ENCODE measurements around the gene BEGAIN.

The BEGAIN gene

GRCh38 chr14:100608586-100609330 is 21.5 kb upstream of the BEGAIN start:
- Mint-ChIP-seq H3K4me3 (no peak overlapping the region), H3K4me1 (no peaks in the 10 kb centered on the region), H3K9me3 (no peaks in the 10 kb centered on the region), H3K27me3 (peaks cover 35% of the 10 kb centered on the region), H3K27ac (no peak overlapping the region), H3K36me3 (no peaks in the 10 kb centered on the region)
- no peak for ATAC-seq

DNA sequence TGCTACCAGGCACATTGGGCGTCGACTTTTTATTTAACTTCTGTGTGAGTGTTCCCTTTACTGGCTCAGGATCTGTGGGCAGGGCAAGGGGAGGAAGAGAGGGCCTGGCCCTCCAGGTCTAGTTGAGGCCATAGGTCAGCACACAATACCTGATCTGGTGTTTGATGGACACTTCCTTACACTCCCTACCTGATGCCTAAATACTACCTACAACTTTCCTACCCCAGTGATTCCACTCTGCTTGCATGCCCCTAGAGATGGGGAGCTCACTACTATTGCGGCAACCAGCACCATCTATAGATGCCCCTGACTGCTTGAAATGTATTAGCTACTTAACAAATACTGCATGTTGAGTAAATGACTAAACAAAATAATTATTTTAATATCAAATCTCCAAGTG is 20.8 kb upstream of the BEGAIN start:
- Mint-ChIP-seq H3K27me3 (peaks cover 35% of the 10 kb centered on the region), H3K4me3 (no peak overlapping the region), H3K4me1 (no peaks in the 10 kb centered on the region), H3K27ac (no peak overlapping the region), H3K36me3 (no peaks in the 10 kb centered on the region), H3K9me3 (peaks cover 4% of the 10 kb centered on the region)
- ATAC-seq: no peak

- Mint-ChIP-seq H3K4me3 (no peak overlapping the region), H3K27me3 (peaks cover 35% of the 10 kb centered on the region), H3K9me3 (peaks cover 6% of the 10 kb centered on the region), H3K27ac (no peak overlapping the region), H3K4me1 (no peaks in the 10 kb centered on the region), H3K36me3 (no peaks in the 10 kb centered on the region)
- ATAC-seq: no peak
These were observed 20.4 kb upstream of the BEGAIN start for GRCh38 chr14:100607611-100607956.

DNA sequence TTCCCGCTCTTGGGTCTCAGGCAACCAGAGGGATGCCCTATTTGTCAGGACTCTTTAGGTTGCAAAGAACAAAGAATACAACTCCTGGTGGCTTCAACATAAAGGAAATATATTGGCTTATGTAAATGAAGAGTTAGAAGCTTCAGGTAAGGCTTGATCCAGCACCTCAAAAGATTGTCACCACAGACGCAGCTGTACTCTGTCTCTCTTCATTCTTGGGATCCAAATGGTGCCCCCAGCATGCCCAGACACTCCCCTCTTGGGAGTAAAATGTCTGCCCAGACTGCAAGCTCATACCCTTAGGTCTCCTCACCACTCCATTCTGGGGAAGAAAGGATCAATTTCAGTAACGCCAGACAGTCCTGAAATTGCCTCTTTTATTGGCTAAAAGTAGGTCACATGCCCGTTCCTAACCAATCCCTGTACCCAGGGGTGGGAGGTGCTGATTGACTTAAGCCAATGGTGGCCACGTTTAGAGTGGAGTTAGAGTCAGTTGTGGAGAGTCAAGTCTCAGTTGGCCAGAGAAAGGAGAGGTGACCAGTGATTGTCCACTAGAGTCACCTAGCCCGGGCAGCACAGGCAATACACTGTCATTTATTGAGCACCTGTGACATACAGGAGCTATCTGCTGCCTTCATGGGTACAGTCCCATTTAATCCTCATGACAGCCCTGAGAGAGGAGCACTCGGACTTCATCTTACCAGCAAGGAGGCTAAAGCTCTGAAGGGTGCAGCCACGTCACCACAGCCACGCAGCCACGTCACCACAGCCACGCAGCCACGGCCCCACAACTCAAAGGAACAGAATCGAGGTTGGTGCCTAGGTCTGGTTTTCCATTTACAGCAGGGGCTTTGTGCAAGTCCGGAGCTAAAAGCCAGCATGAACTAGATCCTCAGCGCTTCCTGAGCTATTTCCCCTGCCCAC is 19.7 kb upstream of the BEGAIN start:
- H3K36me3 Mint-ChIP-seq: peaks cover 2% of the 10 kb centered on the region
- H3K4me3 Mint-ChIP-seq: no peak overlapping the region
- H3K27me3 Mint-ChIP-seq: peaks cover 35% of the 10 kb centered on the region
- peaks cover 12% of the 10 kb centered on the region for H3K9me3 Mint-ChIP-seq
- no peaks in the 10 kb centered on the region for H3K4me1 Mint-ChIP-seq
- no peak overlapping the region for H3K27ac Mint-ChIP-seq
- no peak for ATAC-seq

DNA sequence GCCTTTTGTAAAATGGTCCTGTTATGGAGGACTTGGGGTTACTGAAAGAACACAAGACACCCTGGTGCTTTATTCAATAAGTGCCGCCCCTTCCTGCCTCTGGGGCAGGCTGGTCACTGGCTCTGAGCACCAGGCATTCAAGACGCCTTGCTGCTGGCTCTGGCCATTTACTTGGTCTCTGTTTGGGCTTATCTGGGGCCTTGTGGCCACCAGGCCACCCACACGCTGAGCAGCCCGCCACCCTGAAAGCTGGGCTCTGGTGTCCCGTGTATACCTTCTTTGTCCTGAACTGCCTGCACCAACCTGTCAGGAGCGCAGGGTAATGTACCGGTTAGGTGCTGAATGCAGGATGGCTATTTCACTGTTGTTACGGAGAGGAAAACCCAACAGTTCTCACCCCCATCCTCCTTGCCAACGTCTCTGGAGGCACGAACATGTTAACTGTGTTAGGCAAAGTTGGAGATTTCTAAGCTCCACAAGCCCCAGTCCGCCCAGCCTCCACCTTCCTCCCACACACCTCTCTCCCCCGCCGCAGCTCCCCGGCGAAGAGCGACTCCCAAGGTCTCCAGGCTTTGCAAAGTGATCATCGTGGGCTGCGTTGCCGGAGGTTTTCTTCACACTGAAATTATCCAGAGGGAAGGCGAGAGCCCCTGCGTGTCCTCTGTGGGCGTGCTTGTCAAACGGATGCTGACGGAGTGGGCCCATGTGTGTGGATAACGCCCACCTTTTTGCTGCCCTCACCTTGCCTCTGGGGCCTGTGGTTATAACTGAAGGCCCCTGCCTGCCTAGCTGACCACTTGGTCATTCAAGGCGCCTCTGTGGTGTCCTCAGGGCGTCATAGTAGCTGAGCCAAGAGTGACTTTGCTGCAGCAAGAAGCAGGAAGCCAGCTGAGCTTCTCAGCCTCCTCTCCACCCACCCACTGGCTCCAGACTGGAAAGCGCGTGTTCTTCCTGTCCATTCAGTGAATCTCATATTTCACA is 18.8 kb upstream of the BEGAIN start:
- Mint-ChIP-seq H3K36me3 (peaks cover 10% of the 10 kb centered on the region), H3K9me3 (peaks cover 19% of the 10 kb centered on the region), H3K4me1 (no peaks in the 10 kb centered on the region), H3K27me3 (peaks cover 35% of the 10 kb centered on the region), H3K4me3 (no peak overlapping the region), H3K27ac (no peak overlapping the region)
- ATAC-seq: no peak

- H3K27ac Mint-ChIP-seq: no peak overlapping the region
- peaks cover 35% of the 10 kb centered on the region for H3K27me3 Mint-ChIP-seq
- H3K36me3 Mint-ChIP-seq: peaks cover 11% of the 10 kb centered on the region
- peaks cover 1% of the 10 kb centered on the region for H3K4me1 Mint-ChIP-seq
- H3K4me3 Mint-ChIP-seq: no peak overlapping the region
- H3K9me3 Mint-ChIP-seq: peaks cover 23% of the 10 kb centered on the region
- no peak for ATAC-seq
These were observed 18.0 kb upstream of the BEGAIN start for GRCh38 chr14:100605230-100605629.

- Mint-ChIP-seq H3K27me3 (peaks cover 30% of the 10 kb centered on the region), H3K9me3 (peaks cover 23% of the 10 kb centered on the region), H3K27ac (no peak overlapping the region), H3K4me3 (no peak overlapping the region), H3K36me3 (peaks cover 11% of the 10 kb centered on the region), H3K4me1 (peaks cover 6% of the 10 kb centered on the region)
- no peak for ATAC-seq
These were observed 17.5 kb upstream of the BEGAIN start for GRCh38 chr14:100604709-100605108.

- no peak overlapping the region for H3K27ac Mint-ChIP-seq
- ATAC-seq: no peak
- H3K36me3 Mint-ChIP-seq: peaks cover 11% of the 10 kb centered on the region
- H3K9me3 Mint-ChIP-seq: peaks cover 23% of the 10 kb centered on the region
- no peak overlapping the region for H3K4me3 Mint-ChIP-seq
- peaks cover 27% of the 10 kb centered on the region for H3K27me3 Mint-ChIP-seq
- peaks cover 7% of the 10 kb centered on the region for H3K4me1 Mint-ChIP-seq
These were observed 16.9 kb upstream of the BEGAIN start for GRCh38 chr14:100604121-100604501.

- Mint-ChIP-seq H3K4me3 (no peak overlapping the region), H3K9me3 (peaks cover 23% of the 10 kb centered on the region), H3K4me1 (peaks cover 7% of the 10 kb centered on the region), H3K36me3 (peaks cover 11% of the 10 kb centered on the region), H3K27me3 (peaks cover 29% of the 10 kb centered on the region), H3K27ac (no peak overlapping the region)
- ATAC-seq: no peak
These were observed 16.3 kb upstream of the BEGAIN start for GRCh38 chr14:100603341-100604120.

- H3K9me3 Mint-ChIP-seq: peaks cover 23% of the 10 kb centered on the region
- H3K4me3 Mint-ChIP-seq: no peak overlapping the region
- ATAC-seq: no peak
- no peak overlapping the region for H3K27ac Mint-ChIP-seq
- H3K4me1 Mint-ChIP-seq: peaks cover 7% of the 10 kb centered on the region
- H3K36me3 Mint-ChIP-seq: peaks cover 11% of the 10 kb centered on the region
- peaks cover 29% of the 10 kb centered on the region for H3K27me3 Mint-ChIP-seq
These were observed 15.5 kb upstream of the BEGAIN start for GRCh38 chr14:100602621-100603230.

- peaks cover 29% of the 10 kb centered on the region for H3K27me3 Mint-ChIP-seq
- no peak overlapping the region for H3K4me3 Mint-ChIP-seq
- H3K36me3 Mint-ChIP-seq: peaks cover 11% of the 10 kb centered on the region
- ATAC-seq: no peak
- no peak overlapping the region for H3K27ac Mint-ChIP-seq
- peaks cover 7% of the 10 kb centered on the region for H3K4me1 Mint-ChIP-seq
- H3K9me3 Mint-ChIP-seq: peaks cover 23% of the 10 kb centered on the region
These were observed 14.7 kb upstream of the BEGAIN start for GRCh38 chr14:100601914-100602313.

DNA sequence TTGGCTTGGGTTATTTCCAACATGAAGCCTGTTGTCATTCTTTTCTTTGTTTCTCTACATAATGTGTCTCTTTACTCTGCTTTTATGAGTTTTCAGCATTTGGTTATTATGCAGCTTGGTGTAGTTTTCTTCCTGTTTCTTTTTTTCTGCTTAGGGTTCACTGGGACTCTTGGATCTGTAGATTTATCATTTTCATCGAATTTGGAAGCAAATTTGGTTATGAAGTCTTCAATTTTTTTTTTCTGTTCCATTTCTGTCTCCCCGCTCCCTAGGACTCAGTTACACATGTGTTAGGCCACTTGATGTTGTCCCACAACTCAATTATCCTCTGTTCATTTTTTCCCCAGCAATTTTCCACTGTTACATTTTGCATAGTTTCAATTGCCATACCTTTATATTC is 13.8 kb upstream of the BEGAIN start:
- peaks cover 11% of the 10 kb centered on the region for H3K36me3 Mint-ChIP-seq
- H3K9me3 Mint-ChIP-seq: peaks cover 23% of the 10 kb centered on the region

DNA sequence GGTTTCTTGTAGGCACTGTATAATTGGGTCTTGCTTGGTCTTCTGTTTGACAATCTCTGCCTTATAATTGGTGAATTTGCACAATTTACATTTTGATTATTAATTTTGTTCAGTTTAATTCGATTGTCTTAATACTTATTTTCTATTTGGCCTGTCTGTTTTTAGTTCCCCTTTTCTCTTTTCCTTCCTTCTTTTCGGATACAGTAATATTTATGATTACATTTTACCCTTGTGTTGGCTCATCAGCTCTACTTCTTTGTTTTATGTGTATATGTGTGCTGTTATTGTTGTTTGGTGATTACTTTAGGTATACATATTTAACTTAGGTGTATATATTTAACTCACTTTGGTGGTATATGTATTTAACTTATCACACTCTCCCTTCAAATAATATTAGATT is 12.8 kb upstream of the BEGAIN start:
- H3K27ac Mint-ChIP-seq: no peak overlapping the region
- no peak overlapping the region for H3K4me3 Mint-ChIP-seq
- peaks cover 23% of the 10 kb centered on the region for H3K9me3 Mint-ChIP-seq
- H3K4me1 Mint-ChIP-seq: peaks cover 7% of the 10 kb centered on the region
- ATAC-seq: no peak
- peaks cover 11% of the 10 kb centered on the region for H3K36me3 Mint-ChIP-seq
- H3K27me3 Mint-ChIP-seq: peaks cover 19% of the 10 kb centered on the region

More for the DNA sequence above, 13.8 kb upstream of the BEGAIN start:
- ATAC-seq: no peak
- Mint-ChIP-seq H3K27me3 (peaks cover 21% of the 10 kb centered on the region), H3K27ac (no peak overlapping the region), H3K4me3 (no peak overlapping the region), H3K4me1 (peaks cover 7% of the 10 kb centered on the region)

DNA sequence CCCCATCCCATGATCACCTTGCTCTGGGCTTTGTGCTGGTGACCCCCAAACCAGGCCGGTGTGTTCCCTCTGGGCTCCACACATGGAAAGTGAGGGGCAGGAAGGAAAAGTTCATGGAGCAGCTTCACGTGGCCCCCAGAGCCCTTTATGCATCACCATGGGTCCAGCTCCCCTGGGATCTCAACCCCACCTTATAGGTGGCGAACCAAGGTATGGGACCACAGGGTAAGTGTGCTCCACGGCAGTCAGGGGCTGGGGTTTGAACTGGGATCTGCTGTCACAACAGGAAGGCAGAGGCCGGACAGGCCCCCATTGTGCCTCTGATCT is 7.4 kb upstream of the BEGAIN start:
- peaks cover 69% of the 10 kb centered on the region for H3K27me3 Mint-ChIP-seq

More for the DNA sequence above, 7.4 kb upstream of the BEGAIN start:
- H3K27ac Mint-ChIP-seq: no peak overlapping the region
- H3K4me3 Mint-ChIP-seq: no peak overlapping the region
- no peaks in the 10 kb centered on the region for H3K4me1 Mint-ChIP-seq
- no peak for ATAC-seq
- H3K9me3 Mint-ChIP-seq: no peaks in the 10 kb centered on the region
- H3K36me3 Mint-ChIP-seq: no peaks in the 10 kb centered on the region
